Measurements from ENCODE around the gene RIMS4. TPM values are rescaled to one million over a fixed set of nuclear protein-coding genes. Genes with fewer than 3 reads are reported as not detected.

RIMS4 gene
- total and polyA plus RNA-seq, 2 of the 13 experiments (the other 11 are each of a cell fraction or from before 2014, with no cell fraction given): 0.01 to 0.07 TPM

GRCh38 chr20:44747166-44748004 lies 63.0 kb downstream of the RIMS4 start (continued):
- TF ChIP-seq ZNF512B (CRISPR knock-in tag; IDR thresholded peaks at IDR 0.05; ENCODE audit: borderline replicate concordance): no peak
- no peak for TF ChIP-seq TFDP2 (CRISPR knock-in tag; IDR thresholded peaks at IDR 0.05)
- no peak for TF ChIP-seq SP5 (CRISPR knock-in tag; IDR thresholded peaks at IDR 0.05; ENCODE audit: borderline replicate concordance, low read depth)
- TF ChIP-seq MIER3 (CRISPR knock-in tag; IDR thresholded peaks at IDR 0.05; ENCODE audit: borderline replicate concordance): no peak
- TF ChIP-seq BCL6 (CRISPR knock-in tag; IDR thresholded peaks at IDR 0.05): no peak
- no peak for TF ChIP-seq MTF1 (CRISPR knock-in tag; IDR thresholded peaks at IDR 0.05)
- TF ChIP-seq ZBTB7A (CRISPR knock-in tag; IDR thresholded peaks at IDR 0.05): no peak
- TF ChIP-seq ZNF607 (CRISPR knock-in tag; IDR thresholded peaks at IDR 0.05; ENCODE audit: borderline replicate concordance): no peak
- no peak for TF ChIP-seq TP53 (CRISPR knock-in tag; conservative IDR thresholded peaks at IDR 0.05)
- no peak for TF ChIP-seq LRRFIP1 (CRISPR knock-in tag; conservative IDR thresholded peaks at IDR 0.05)
- no peak for TF ChIP-seq CSRNP2 (CRISPR knock-in tag; conservative IDR thresholded peaks at IDR 0.05; ENCODE audit: low read depth)
- TF ChIP-seq ZNF451 (CRISPR knock-in tag; IDR thresholded peaks at IDR 0.05): no peak
- no peak for TF ChIP-seq ZBTB7B (CRISPR knock-in tag; IDR thresholded peaks at IDR 0.05)
- no peak for TF ChIP-seq ZNF12 (CRISPR knock-in tag; IDR thresholded peaks at IDR 0.05)
- TF ChIP-seq DMTF1 (CRISPR knock-in tag; IDR thresholded peaks at IDR 0.05): no peak
- TF ChIP-seq ZNF7 (CRISPR knock-in tag; IDR thresholded peaks at IDR 0.05): no peak
- TF ChIP-seq ZNF207 (IDR thresholded peaks at IDR 0.05; ENCODE audit: borderline replicate concordance): no peak
